Measurements from ENCODE around the gene AMFR.

The AMFR gene

GRCh38 chr16:56346131-56346890 is 79.0 kb downstream of the AMFR start:
- no peak overlapping the region for H3K4me3 ChIP-seq (replicated peaks; ENCODE audit: low read depth, low read length)
- no peak for DNase-seq (ENCODE audit: extremely low read depth, low read depth)
- TF ChIP-seq CTCF (IDR thresholded peaks at IDR 0.05; ENCODE audit: low read depth, low read length, missing control alignments): no peak

- no peak overlapping the region for H3K4me3 ChIP-seq (replicated peaks; ENCODE audit: low read depth, low read length)
- TF ChIP-seq CTCF (IDR thresholded peaks at IDR 0.05; ENCODE audit: low read depth, low read length, missing control alignments): no peak
- no peak for DNase-seq (ENCODE audit: extremely low read depth, low read depth)
Measured at GRCh38 chr16:56345406-56346050, 79.8 kb downstream of the AMFR start.

- no peak for TF ChIP-seq CTCF (IDR thresholded peaks at IDR 0.05; ENCODE audit: low read depth, low read length, missing control alignments)
- H3K4me3 ChIP-seq (replicated peaks; ENCODE audit: low read depth, low read length): no peak overlapping the region
- no peak for DNase-seq (ENCODE audit: extremely low read depth, low read depth)
Measured at GRCh38 chr16:56344518-56345405, 80.6 kb downstream of the AMFR start.

GRCh38 chr16:56343661-56344517 is 81.5 kb downstream of the AMFR start:
- no peak overlapping the region for H3K4me3 ChIP-seq (replicated peaks; ENCODE audit: low read depth, low read length)
- TF ChIP-seq CTCF (IDR thresholded peaks at IDR 0.05; ENCODE audit: low read depth, low read length, missing control alignments): no peak
- no peak for DNase-seq (ENCODE audit: extremely low read depth, low read depth)

- H3K4me3 ChIP-seq (replicated peaks; ENCODE audit: low read depth, low read length): no peak overlapping the region
- no peak for TF ChIP-seq CTCF (IDR thresholded peaks at IDR 0.05; ENCODE audit: low read depth, low read length, missing control alignments)
- DNase-seq (ENCODE audit: extremely low read depth, low read depth): no peak
Measured at GRCh38 chr16:56341656-56342399, 83.5 kb downstream of the AMFR start.

Data from HFF-Myc (cell line).